ENCODE results near the gene MED13. TPM values are rescaled to one million over a fixed set of nuclear protein-coding genes. Genes with fewer than 3 reads are reported as not detected.

MED13 gene
- total RNA-seq, 1 experiment from 2014 or later, result 60.7 TPM

GRCh38 chr17:62094175-62094574 lies 29.1 kb upstream of the MED13 start:
- no peak for DNase-seq
- H3K23ac ChIP-seq (ENCODE audit: insufficient read length, low read depth, low read length), result no peak overlapping the region
- H3T11ph ChIP-seq (ENCODE audit: low read length), result no peak overlapping the region
- H4K20me1 ChIP-seq (ENCODE audit: control insufficient read depth, insufficient read depth, insufficient read length), result no peaks in the 10 kb centered on the region
- H3K4ac ChIP-seq (ENCODE audit: low read depth, low read length), result no peak overlapping the region
- no peak overlapping the region for H3K9ac ChIP-seq (ENCODE audit: extremely low read depth, insufficient read length, low read length)
- no CpG with 5 or more reads among the region's 2 CpGs for WGBS (ENCODE audit: extremely low coverage, insufficient read length, low lambda C conversion rate)
- H2AK5ac ChIP-seq (ENCODE audit: insufficient read length, low read length), result no peak overlapping the region
- no peak overlapping the region for H2BK15ac ChIP-seq (ENCODE audit: low read depth, low read length)
- no peaks in the 10 kb centered on the region for H3K23me2 ChIP-seq (ENCODE audit: insufficient read length, low read depth, low read length, poor library complexity, severe bottlenecking)
- H4K91ac ChIP-seq (ENCODE audit: insufficient read length, low read depth, low read length), result no peak overlapping the region
- no peak overlapping the region for H3K18ac ChIP-seq (ENCODE audit: insufficient read length, low read depth, low read length)
- H2BK5ac ChIP-seq (ENCODE audit: insufficient read length, low read length), result no peak overlapping the region
- H3K9me3 ChIP-seq (ENCODE audit: control insufficient read depth, low read depth, low read length), result no peaks in the 10 kb centered on the region
- H4K5ac ChIP-seq (ENCODE audit: insufficient read length, low read depth, low read length), result no peak overlapping the region
- H3K56ac ChIP-seq (ENCODE audit: insufficient read length, low read depth, low read length), result no peak overlapping the region
- no peak overlapping the region for H2AFZ ChIP-seq (ENCODE audit: low read length)
- no peak overlapping the region for H2BK120ac ChIP-seq (ENCODE audit: low read depth, low read length, poor library complexity, severe bottlenecking)
- no peak overlapping the region for H2BK20ac ChIP-seq (ENCODE audit: low read depth, low read length, poor library complexity, severe bottlenecking)
- no peak overlapping the region for H3K4me2 ChIP-seq (ENCODE audit: insufficient read depth, insufficient read length, low read length)
- Mint-ChIP-seq H3K27ac (no peak overlapping the region), H3K4me1 (no peaks in the 10 kb centered on the region), H3K4me3 (no peak overlapping the region), H3K27me3 (ENCODE audit: low read depth) (no peaks in the 10 kb centered on the region), H3K36me3 (ENCODE audit: insufficient read depth in 1 of 3, low read depth in 3 of 3) (no peaks in the 10 kb centered on the region), H3K9me3 (no peaks in the 10 kb centered on the region)
- no peak overlapping the region for H3K27ac ChIP-seq (ENCODE audit: insufficient read length, low read depth, low read length)
- no peaks in the 10 kb centered on the region for H3K4me1 ChIP-seq (ENCODE audit: insufficient read depth, low read length)
- H3K79me1 ChIP-seq (ENCODE audit: insufficient read depth, low read depth, low read length, poor library complexity, severe bottlenecking), result no peaks in the 10 kb centered on the region
- 0 out of 2 replicates have a peak, but pooled peaks cover 2% of the 10 kb centered on the region for H3K27me3 ChIP-seq (ENCODE audit: insufficient read depth, low read length)
- no peak overlapping the region for H2BK12ac ChIP-seq (ENCODE audit: insufficient read length, low read depth, low read length)
- no peak overlapping the region for H3K14ac ChIP-seq (ENCODE audit: insufficient read depth, low read length)
- no peak overlapping the region for H4K8ac ChIP-seq (replicated peaks; ENCODE audit: insufficient read length, low read depth, low read length)
- H3K79me2 ChIP-seq (ENCODE audit: insufficient read depth, low read length), result no peaks in the 10 kb centered on the region
- no peak for TF ChIP-seq CTCF (conservative IDR thresholded peaks at IDR 0.05)

Data from H9 (cell line).